NCI-H2227 treated with DMSO at 0.1 percent for 48 hours (cell line): ENCODE data around the gene ATP2B2.

Experiments used
- DNase-seq: peaks from one replicate; lab custom pipeline; 2025; lab: John Stamatoyannopoulos, UW

Gene ATP2B2

GRCh38 chr3:10448544-10448943 is 56.8 kb downstream of the ATP2B2 start:
- DNase-seq, result no peak

GRCh38 chr3:10447527-10448260 is 57.7 kb downstream of the ATP2B2 start:
- no peak for DNase-seq

- DNase-seq, result no peak
These were observed 58.3 kb downstream of the ATP2B2 start for GRCh38 chr3:10447110-10447509.

GRCh38 chr3:10445561-10446175 is 59.7 kb downstream of the ATP2B2 start:
- no peak for DNase-seq

GRCh38 chr3:10444511-10444910 is 60.9 kb downstream of the ATP2B2 start:
- no peak for DNase-seq

GRCh38 chr3:10444110-10444429 is 61.3 kb downstream of the ATP2B2 start:
- no peak for DNase-seq

GRCh38 chr3:10443272-10444109 is 61.9 kb downstream of the ATP2B2 start:
- no peak for DNase-seq

GRCh38 chr3:10442151-10442795 is 63.1 kb downstream of the ATP2B2 start:
- DNase-seq, result no peak

GRCh38 chr3:10440684-10441083 is 64.7 kb downstream of the ATP2B2 start:
- no peak for DNase-seq

GRCh38 chr3:10438902-10439610 is 66.3 kb downstream of the ATP2B2 start:
- DNase-seq, result no peak

GRCh38 chr3:10437995-10438901 is 67.1 kb downstream of the ATP2B2 start:
- peak; percentile 23 for DNase-seq

- DNase-seq, result no peak
These were observed 68.0 kb downstream of the ATP2B2 start for GRCh38 chr3:10437272-10437994.

- no peak for DNase-seq
These were observed 69.5 kb downstream of the ATP2B2 start for GRCh38 chr3:10435850-10436249.

- no peak for DNase-seq
These were observed 70.4 kb downstream of the ATP2B2 start for GRCh38 chr3:10434938-10435336.

- no peak for DNase-seq
These were observed 71.0 kb downstream of the ATP2B2 start for GRCh38 chr3:10434144-10434937.

GRCh38 chr3:10432931-10433330 is 72.5 kb downstream of the ATP2B2 start:
- no peak for DNase-seq

- DNase-seq, result peak; percentile 10
These were observed 73.1 kb downstream of the ATP2B2 start for GRCh38 chr3:10432156-10432845.

- DNase-seq, result no peak
These were observed 74.6 kb downstream of the ATP2B2 start for GRCh38 chr3:10430805-10431204.
